HEK293 (cell line): ENCODE data around the gene R3HDM2.

Experiments
- ATF2 ChIP-seq: fragments of 450-650 bp; formaldehyde crosslinking; IDR thresholded peaks from 2 replicates; pipeline ENCODE4 v1.5.1; 2016; ENCODE audit warnings: missing biosample characterization, missing genetic modification characterization, low read depth
- FEZF1 ChIP-seq: fragments of 450-650 bp; formaldehyde crosslinking; IDR thresholded peaks from 2 replicates; pipeline ENCODE4 v1.5.1; 2016; ENCODE audit warnings: missing biosample characterization, missing genetic modification characterization
- GLI4 ChIP-seq: fragments of 450-650 bp; formaldehyde crosslinking; IDR thresholded peaks from 2 replicates; pipeline ENCODE4 v1.5.1; 2016; ENCODE audit warnings: missing biosample characterization, missing genetic modification characterization
- KLF1 ChIP-seq: fragments of 450-650 bp; formaldehyde crosslinking; IDR thresholded peaks from 2 replicates; pipeline ENCODE4 v1.5.1; 2016; ENCODE audit warnings: missing biosample characterization, missing genetic modification characterization
- MZF1 ChIP-seq: fragments of 450-650 bp; formaldehyde crosslinking; IDR thresholded peaks from 2 replicates; pipeline ENCODE4 v1.5.1; 2017; ENCODE audit warnings: missing biosample characterization, missing genetic modification characterization, borderline replicate concordance
- REPIN1 ChIP-seq: fragments of 450-650 bp; formaldehyde crosslinking; IDR thresholded peaks from 2 replicates; pipeline ENCODE4 v1.5.1; 2017; ENCODE audit warnings: missing biosample characterization, missing genetic modification characterization, low read depth
- TSHZ1 ChIP-seq: fragments of 450-650 bp; formaldehyde crosslinking; IDR thresholded peaks from 2 replicates; pipeline ENCODE4 v1.5.1; 2016; ENCODE audit warnings: missing biosample characterization, missing genetic modification characterization, borderline replicate concordance
- YY1 ChIP-seq: fragments of 450-650 bp; formaldehyde crosslinking; IDR thresholded peaks from 2 replicates; pipeline ENCODE4 v1.5.1; 2018; ENCODE audit warnings: missing biosample characterization, missing genetic modification characterization
- ZBTB6 ChIP-seq: fragments of 450-650 bp; formaldehyde crosslinking; IDR thresholded peaks from 2 replicates; pipeline ENCODE4 v1.5.1; 2017; ENCODE audit warnings: missing biosample characterization, missing genetic modification characterization
- ZFHX2 ChIP-seq: fragments of 450-650 bp; formaldehyde crosslinking; conservative IDR thresholded peaks from 2 replicates; pipeline ENCODE4 v1.5.1; 2016; ENCODE audit warnings: missing biosample characterization, missing genetic modification characterization
- ZNF266 ChIP-seq: fragments of 450-650 bp; formaldehyde crosslinking; IDR thresholded peaks from 2 replicates; pipeline ENCODE4 v1.5.1; 2016; ENCODE audit warnings: missing biosample characterization, missing genetic modification characterization, low read depth
- ZNF292 ChIP-seq: fragments of 450-650 bp; formaldehyde crosslinking; IDR thresholded peaks from 2 replicates; pipeline ENCODE4 v1.5.1; 2016; ENCODE audit warnings: low read depth, missing biosample characterization, missing genetic modification characterization, borderline replicate concordance
- ZNF302 ChIP-seq: fragments of 450-650 bp; formaldehyde crosslinking; IDR thresholded peaks from 2 replicates; pipeline ENCODE4 v1.5.1; 2016; ENCODE audit warnings: missing biosample characterization, missing genetic modification characterization, low read depth
- ZNF311 ChIP-seq: fragments of 450-650 bp; formaldehyde crosslinking; IDR thresholded peaks from 2 replicates; pipeline ENCODE4 v1.5.1; 2017; ENCODE audit warnings: missing biosample characterization, missing genetic modification characterization, borderline replicate concordance
- ZNF350 ChIP-seq: fragments of 450-650 bp; formaldehyde crosslinking; IDR thresholded peaks from 2 replicates; pipeline ENCODE4 v1.5.0; 2017; ENCODE audit warnings: missing biosample characterization, mild to moderate bottlenecking, missing genetic modification characterization
- ZNF391 ChIP-seq: fragments of 450-650 bp; formaldehyde crosslinking; IDR thresholded peaks from 2 replicates; pipeline ENCODE4 v1.5.1; 2016; ENCODE audit warnings: low read depth, missing biosample characterization, missing genetic modification characterization, borderline replicate concordance
- ZNF426 ChIP-seq: fragments of 450-650 bp; formaldehyde crosslinking; IDR thresholded peaks from 2 replicates; pipeline ENCODE4 v1.5.1; 2017; ENCODE audit warnings: missing biosample characterization, missing genetic modification characterization, mild to moderate bottlenecking, inconsistent platforms, moderate library complexity
- ZNF48 ChIP-seq: fragments of 450-650 bp; formaldehyde crosslinking; IDR thresholded peaks from 2 replicates; pipeline ENCODE4 v1.5.1; 2016; ENCODE audit warnings: missing biosample characterization, missing genetic modification characterization
- ZNF521 ChIP-seq: fragments of 450-650 bp; formaldehyde crosslinking; IDR thresholded peaks from 2 replicates; pipeline ENCODE4 v1.5.1; 2017; ENCODE audit warnings: missing biosample characterization, mild to moderate bottlenecking, missing genetic modification characterization
- ZNF530 ChIP-seq: fragments of 450-650 bp; formaldehyde crosslinking; IDR thresholded peaks from 2 replicates; pipeline ENCODE4 v1.5.1; 2016; ENCODE audit warnings: low read depth, missing biosample characterization, missing genetic modification characterization
- ZNF548 ChIP-seq: fragments of 450-650 bp; formaldehyde crosslinking; IDR thresholded peaks from 2 replicates; pipeline ENCODE4 v1.5.1; 2016; ENCODE audit warnings: missing biosample characterization, missing genetic modification characterization
- ZNF561 ChIP-seq: fragments of 450-650 bp; IDR thresholded peaks from 2 replicates; pipeline ENCODE4 v1.5.1; 2018; ENCODE audit warnings: missing biosample characterization, missing genetic modification characterization, borderline replicate concordance
- ZNF571 ChIP-seq: fragments of 450-650 bp; formaldehyde crosslinking; IDR thresholded peaks from 2 replicates; pipeline ENCODE4 v1.5.0; 2017; ENCODE audit warnings: missing biosample characterization, missing genetic modification characterization
- ZNF585B ChIP-seq: fragments of 450-650 bp; formaldehyde crosslinking; IDR thresholded peaks from 2 replicates; pipeline ENCODE4 v1.5.1; 2016; ENCODE audit warnings: missing biosample characterization, missing genetic modification characterization
- ZNF677 ChIP-seq: fragments of 450-650 bp; IDR thresholded peaks from 2 replicates; pipeline ENCODE4 v1.5.0; 2018; ENCODE audit warnings: missing biosample characterization, mild to moderate bottlenecking, missing genetic modification characterization, moderate library complexity
- ZNF768 ChIP-seq: fragments of 450-650 bp; formaldehyde crosslinking; IDR thresholded peaks from 2 replicates; pipeline ENCODE4 v1.5.1; 2018; ENCODE audit warnings: missing biosample characterization, mild to moderate bottlenecking, missing genetic modification characterization
- TF ChIP-seq, protein P1 (sequence below): fragments of 450-650 bp; IDR thresholded peaks from 2 replicates; pipeline ENCODE4 v1.5.1; 2018; ENCODE audit warnings: missing biosample characterization, mild to moderate bottlenecking, missing genetic modification characterization
- TF ChIP-seq, protein P2 (sequence below): fragments of 450-650 bp; formaldehyde crosslinking; IDR thresholded peaks from 2 replicates; pipeline ENCODE4 v1.5.1; 2016; ENCODE audit warnings: missing biosample characterization, missing genetic modification characterization
- TF ChIP-seq, protein P3 (sequence below): fragments of 450-650 bp; formaldehyde crosslinking; IDR thresholded peaks from 2 replicates; pipeline ENCODE4 v1.5.1; 2016; ENCODE audit warnings: missing biosample characterization, missing genetic modification characterization

Gene R3HDM2

GRCh38 chr12:57216921-57217879, 213.6 kb downstream of the R3HDM2 start (continued):
- TF ChIP-seq TSHZ1 (tag by site-specific recombination) (no peak), REPIN1 (tag by site-specific recombination) (no peak), GLI4 (tag by site-specific recombination) (no peak), ZNF561 (tag by site-specific recombination) (no peak), ZNF521 (tag by site-specific recombination) (no peak), ZNF585B (0 out of 2 replicates have a peak, but pooled peaks have one; percentile 24), ZNF266 (tag by site-specific recombination) (no peak), ZNF292 (tag by site-specific recombination) (no peak), ZNF302 (no peak), ZNF391 (tag by site-specific recombination) (peak; percentile 62; the same call in 1 of the 2 replicates), FEZF1 (tag by site-specific recombination) (no peak), ZFHX2 (peak; percentile 70), ZNF311 (tag by site-specific recombination) (no peak), ZNF530 (tag by site-specific recombination) (no peak), ZNF350 (tag by site-specific recombination) (no peak), ZNF571 (tag by site-specific recombination) (no peak), YY1 (tag by site-specific recombination) (no peak), ATF2 (no peak), ZNF768 (tag by site-specific recombination) (no peak), KLF1 (tag by site-specific recombination) (no peak), ZNF426 (tag by site-specific recombination) (no peak), ZNF548 (tag by site-specific recombination) (no peak), MZF1 (tag by site-specific recombination) (no peak), ZNF48 (tag by site-specific recombination) (no peak), ZNF677 (tag by site-specific recombination) (no peak), ZBTB6 (tag by site-specific recombination) (no peak)
- TF ChIP-seq, protein P1, sequence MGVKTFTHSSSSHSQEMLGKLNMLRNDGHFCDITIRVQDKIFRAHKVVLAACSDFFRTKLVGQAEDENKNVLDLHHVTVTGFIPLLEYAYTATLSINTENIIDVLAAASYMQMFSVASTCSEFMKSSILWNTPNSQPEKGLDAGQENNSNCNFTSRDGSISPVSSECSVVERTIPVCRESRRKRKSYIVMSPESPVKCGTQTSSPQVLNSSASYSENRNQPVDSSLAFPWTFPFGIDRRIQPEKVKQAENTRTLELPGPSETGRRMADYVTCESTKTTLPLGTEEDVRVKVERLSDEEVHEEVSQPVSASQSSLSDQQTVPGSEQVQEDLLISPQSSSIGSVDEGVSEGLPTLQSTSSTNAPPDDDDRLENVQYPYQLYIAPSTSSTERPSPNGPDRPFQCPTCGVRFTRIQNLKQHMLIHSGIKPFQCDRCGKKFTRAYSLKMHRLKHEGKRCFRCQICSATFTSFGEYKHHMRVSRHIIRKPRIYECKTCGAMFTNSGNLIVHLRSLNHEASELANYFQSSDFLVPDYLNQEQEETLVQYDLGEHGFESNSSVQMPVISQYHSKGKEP (tag by site-specific recombination) = no peak
- TF ChIP-seq, protein P2, sequence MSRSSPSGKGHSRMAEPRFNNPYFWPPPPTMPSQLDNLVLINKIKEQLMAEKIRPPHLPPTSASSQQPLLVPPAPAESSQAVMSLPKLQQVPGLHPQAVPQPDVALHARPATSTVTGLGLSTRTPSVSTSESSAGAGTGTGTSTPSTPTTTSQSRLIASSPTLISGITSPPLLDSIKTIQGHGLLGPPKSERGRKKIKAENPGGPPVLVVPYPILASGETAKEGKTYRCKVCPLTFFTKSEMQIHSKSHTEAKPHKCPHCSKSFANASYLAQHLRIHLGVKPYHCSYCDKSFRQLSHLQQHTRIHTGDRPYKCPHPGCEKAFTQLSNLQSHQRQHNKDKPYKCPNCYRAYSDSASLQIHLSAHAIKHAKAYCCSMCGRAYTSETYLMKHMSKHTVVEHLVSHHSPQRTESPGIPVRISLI (tag by site-specific recombination) = no peak
- TF ChIP-seq, protein P3, sequence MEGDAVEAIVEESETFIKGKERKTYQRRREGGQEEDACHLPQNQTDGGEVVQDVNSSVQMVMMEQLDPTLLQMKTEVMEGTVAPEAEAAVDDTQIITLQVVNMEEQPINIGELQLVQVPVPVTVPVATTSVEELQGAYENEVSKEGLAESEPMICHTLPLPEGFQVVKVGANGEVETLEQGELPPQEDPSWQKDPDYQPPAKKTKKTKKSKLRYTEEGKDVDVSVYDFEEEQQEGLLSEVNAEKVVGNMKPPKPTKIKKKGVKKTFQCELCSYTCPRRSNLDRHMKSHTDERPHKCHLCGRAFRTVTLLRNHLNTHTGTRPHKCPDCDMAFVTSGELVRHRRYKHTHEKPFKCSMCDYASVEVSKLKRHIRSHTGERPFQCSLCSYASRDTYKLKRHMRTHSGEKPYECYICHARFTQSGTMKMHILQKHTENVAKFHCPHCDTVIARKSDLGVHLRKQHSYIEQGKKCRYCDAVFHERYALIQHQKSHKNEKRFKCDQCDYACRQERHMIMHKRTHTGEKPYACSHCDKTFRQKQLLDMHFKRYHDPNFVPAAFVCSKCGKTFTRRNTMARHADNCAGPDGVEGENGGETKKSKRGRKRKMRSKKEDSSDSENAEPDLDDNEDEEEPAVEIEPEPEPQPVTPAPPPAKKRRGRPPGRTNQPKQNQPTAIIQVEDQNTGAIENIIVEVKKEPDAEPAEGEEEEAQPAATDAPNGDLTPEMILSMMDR = no peak
